Stimulated activated memory B cell treated with anti-CD40 and anti-IgM and Interleukin-4, amounts not matched to agents 10 μg/mL and 1 μg/mL and 100 μg/mL, for 72 hours (primary cell): ENCODE results near the gene CPT2.

Experiments
- ATAC-seq: fragments of 150-1000 bp; cut with Tn5 transposase; 2 replicates; pipeline ENCODE4 v1.10.0; 2021
- H3K27ac Mint-ChIP-seq: one replicate; pipeline ENCODE4 v1.8.0; 2022; ENCODE audit warnings: mild to moderate bottlenecking, mixed read lengths
- H3K27me3 Mint-ChIP-seq: one replicate; pipeline ENCODE4 v1.8.0; 2022; ENCODE audit warnings: mixed read lengths
- H3K36me3 Mint-ChIP-seq: one replicate; pipeline ENCODE4 v1.8.0; 2022; ENCODE audit warnings: mixed read lengths
- H3K4me1 Mint-ChIP-seq: one replicate; pipeline ENCODE4 v1.8.0; 2022; ENCODE audit warnings: mixed read lengths
- H3K4me3 Mint-ChIP-seq: one replicate; pipeline ENCODE4 v1.8.0; 2022; ENCODE audit warnings: mild to moderate bottlenecking, moderate library complexity, mixed read lengths
- H3K9me3 Mint-ChIP-seq: one replicate; pipeline ENCODE4 v1.8.0; 2022; ENCODE audit warnings: mixed read lengths

CPT2 gene

GRCh38 chr1:53220171-53220961 is 23.7 kb downstream of the CPT2 start, which contains the start of gene CZIB:
TSS of gene CZIB (minus strand) at chr1:53220634. CDS start at chr1:53220575, 59 bp downstream.
- peak; percentile 98 for ATAC-seq
- H3K36me3 Mint-ChIP-seq = peaks cover 14% of the 10 kb centered on the region
- H3K27ac Mint-ChIP-seq = peak within 1 kb of the TSS; percentile 96
- no peaks in the 10 kb centered on the region for H3K9me3 Mint-ChIP-seq
- H3K27me3 Mint-ChIP-seq = no peaks in the 10 kb centered on the region
- peaks cover 24% of the 10 kb centered on the region for H3K4me1 Mint-ChIP-seq
- H3K4me3 Mint-ChIP-seq = peak within 1 kb of the TSS; percentile 91

GRCh38 chr1:53220962-53221286 is 24.3 kb downstream of the CPT2 start:
- ATAC-seq = no peak
- peaks cover 14% of the 10 kb centered on the region for H3K36me3 Mint-ChIP-seq
- peaks cover 24% of the 10 kb centered on the region for H3K4me1 Mint-ChIP-seq
- no peaks in the 10 kb centered on the region for H3K9me3 Mint-ChIP-seq
- peak overlapping the region; percentile 96 for H3K27ac Mint-ChIP-seq
- H3K27me3 Mint-ChIP-seq = no peaks in the 10 kb centered on the region
- peak overlapping the region; percentile 91 for H3K4me3 Mint-ChIP-seq

GRCh38 chr1:53237638-53238037 is 41.0 kb downstream of the CPT2 start:
- no peak for ATAC-seq
- Mint-ChIP-seq H3K9me3 (peaks cover 3% of the 10 kb centered on the region), H3K27ac (peak overlapping the region; percentile 98), H3K36me3 (peaks cover 34% of the 10 kb centered on the region), H3K4me1 (peaks cover 34% of the 10 kb centered on the region), H3K4me3 (peak overlapping the region; percentile 100), H3K27me3 (no peaks in the 10 kb centered on the region)

- Mint-ChIP-seq H3K4me3 (peak within 1 kb of the TSS; percentile 100), H3K27ac (peak within 1 kb of the TSS; percentile 98), H3K4me1 (peaks cover 34% of the 10 kb centered on the region), H3K9me3 (peaks cover 3% of the 10 kb centered on the region), H3K27me3 (no peaks in the 10 kb centered on the region), H3K36me3 (peaks cover 27% of the 10 kb centered on the region)
- peak; percentile 100 for ATAC-seq
Measured at GRCh38 chr1:53238197-53239155, 41.9 kb downstream of the CPT2 start, which contains the start of gene MAGOH. TSS of gene MAGOH (minus strand) at chr1:53238518. CDS start at chr1:53238448, 70 bp downstream.

- ATAC-seq = no peak
- Mint-ChIP-seq H3K27ac (no peak overlapping the region), H3K27me3 (no peaks in the 10 kb centered on the region), H3K4me3 (no peak overlapping the region), H3K4me1 (peaks cover 37% of the 10 kb centered on the region), H3K9me3 (peaks cover 3% of the 10 kb centered on the region), H3K36me3 (peaks cover 27% of the 10 kb centered on the region)
Measured at GRCh38 chr1:53241828-53242227, 45.2 kb downstream of the CPT2 start.

- ATAC-seq = no peak
- Mint-ChIP-seq H3K9me3 (peaks cover 3% of the 10 kb centered on the region), H3K27ac (no peak overlapping the region), H3K27me3 (no peaks in the 10 kb centered on the region), H3K4me1 (peaks cover 38% of the 10 kb centered on the region), H3K36me3 (peaks cover 29% of the 10 kb centered on the region), H3K4me3 (no peak overlapping the region)
Measured at GRCh38 chr1:53242381-53242780, 45.8 kb downstream of the CPT2 start.

GRCh38 chr1:53244141-53244540 is 47.5 kb downstream of the CPT2 start:
- H3K9me3 Mint-ChIP-seq = no peaks in the 10 kb centered on the region
- H3K4me1 Mint-ChIP-seq = peaks cover 28% of the 10 kb centered on the region
- H3K27ac Mint-ChIP-seq = no peak overlapping the region
- no peak overlapping the region for H3K4me3 Mint-ChIP-seq
- H3K27me3 Mint-ChIP-seq = no peaks in the 10 kb centered on the region
- ATAC-seq = no peak
- peaks cover 33% of the 10 kb centered on the region for H3K36me3 Mint-ChIP-seq

GRCh38 chr1:53246261-53247134 is 49.9 kb downstream of the CPT2 start:
- Mint-ChIP-seq H3K36me3 (peaks cover 56% of the 10 kb centered on the region), H3K9me3 (no peaks in the 10 kb centered on the region), H3K27me3 (no peaks in the 10 kb centered on the region), H3K4me3 (no peak overlapping the region), H3K4me1 (peaks cover 27% of the 10 kb centered on the region), H3K27ac (no peak overlapping the region)
- ATAC-seq = no peak

- Mint-ChIP-seq H3K27ac (no peak overlapping the region), H3K4me3 (no peak overlapping the region), H3K9me3 (no peaks in the 10 kb centered on the region), H3K36me3 (peaks cover 77% of the 10 kb centered on the region), H3K4me1 (peaks cover 27% of the 10 kb centered on the region), H3K27me3 (no peaks in the 10 kb centered on the region)
- ATAC-seq = no peak
Measured at GRCh38 chr1:53249706-53250105, 53.1 kb downstream of the CPT2 start.

- peaks cover 23% of the 10 kb centered on the region for H3K4me1 Mint-ChIP-seq
- peaks cover 73% of the 10 kb centered on the region for H3K36me3 Mint-ChIP-seq
- no peak for ATAC-seq
- no peak overlapping the region for H3K27ac Mint-ChIP-seq
- H3K27me3 Mint-ChIP-seq = no peaks in the 10 kb centered on the region
- no peak overlapping the region for H3K4me3 Mint-ChIP-seq
- H3K9me3 Mint-ChIP-seq = no peaks in the 10 kb centered on the region
Measured at GRCh38 chr1:53250325-53250724, 53.7 kb downstream of the CPT2 start.

- H3K4me1 Mint-ChIP-seq = no peaks in the 10 kb centered on the region
- no peak overlapping the region for H3K4me3 Mint-ChIP-seq
- ATAC-seq = no peak
- H3K9me3 Mint-ChIP-seq = no peaks in the 10 kb centered on the region
- no peak overlapping the region for H3K27ac Mint-ChIP-seq
- peaks cover 75% of the 10 kb centered on the region for H3K36me3 Mint-ChIP-seq
- no peaks in the 10 kb centered on the region for H3K27me3 Mint-ChIP-seq
Measured at GRCh38 chr1:53254011-53254640, 57.5 kb downstream of the CPT2 start.

- no peaks in the 10 kb centered on the region for H3K9me3 Mint-ChIP-seq
- H3K4me3 Mint-ChIP-seq = no peak overlapping the region
- no peak for ATAC-seq
- peaks cover 5% of the 10 kb centered on the region for H3K4me1 Mint-ChIP-seq
- no peak overlapping the region for H3K27ac Mint-ChIP-seq
- H3K27me3 Mint-ChIP-seq = no peaks in the 10 kb centered on the region
- H3K36me3 Mint-ChIP-seq = peaks cover 73% of the 10 kb centered on the region
Measured at GRCh38 chr1:53255031-53255430, 58.4 kb downstream of the CPT2 start.

GRCh38 chr1:53256511-53257453 is 60.2 kb downstream of the CPT2 start:
- Mint-ChIP-seq H3K27ac (no peak overlapping the region), H3K9me3 (no peaks in the 10 kb centered on the region), H3K4me3 (no peak overlapping the region), H3K27me3 (no peaks in the 10 kb centered on the region), H3K36me3 (peaks cover 71% of the 10 kb centered on the region), H3K4me1 (peaks cover 14% of the 10 kb centered on the region)
- no peak for ATAC-seq
